Vagina (tissue), 2 donors: ENCODE measurements around the gene RAET1L.
"Not testable (repeated sequence)": the region's sequence is repeated elsewhere in the genome, so short reads cannot be mapped to it uniquely, and the experiment has no call there.

Experiments
- CTCF ChIP-seq, 3 experiments: fragments of 450-650 bp in 2 of 3; fragments of 200-600 bp in 1 of 3; sonication (generic) in 1 of 3; IDR thresholded peaks; one replicate each; pipeline ENCODE4 v1.5.1; 2017 to 2019; ENCODE audit warnings: antibody characterized with exemption in 3 of 3, mild to moderate bottlenecking in 2 of 3, moderate library complexity in 2 of 3
- POLR2A ChIP-seq, 2 donors: fragments of 450-650 bp; IDR thresholded peaks; one replicate each; pipeline ENCODE4 v1.6.1; 2017; ENCODE audit warnings: antibody characterized with exemption in 2 of 2, mild to moderate bottlenecking in 2 of 2, moderate library complexity in 2 of 2
- POLR2AphosphoS5 ChIP-seq, 2 donors: sonication (generic); formaldehyde crosslinking; IDR thresholded peaks; one replicate each; pipeline ENCODE4 v1.9.0; 2017; ENCODE audit warnings: antibody characterized with exemption in 2 of 2, mild to moderate bottlenecking in 2 of 2, low read depth in 1 of 2; ENCODE audit not compliant: insufficient read depth in 1 of 2

GRCh38 chr6:149968909-149969308 lies 56.4 kb downstream of the RAET1L start:
- not testable (repeated sequence) for TF ChIP-seq CTCF (IDR thresholded peaks at IDR 0.05); POLR2AphosphoS5 (IDR thresholded peaks at IDR 0.05; ENCODE audit: insufficient read depth in 1 of 2, low read depth in 1 of 2); POLR2A (IDR thresholded peaks at IDR 0.05)
